Peyer's patch (tissue), 4 donors: ENCODE data around the gene SEMA4D. TPM values are rescaled to one million over a fixed set of nuclear protein-coding genes. Genes with fewer than 3 reads are reported as not detected.

Source experiments
- DNase-seq, 3 donors: peaks; one replicate each; pipeline ENCODE4 v3.0.0-alpha.2; 2017 to 2019
- H3K27ac ChIP-seq, 4 donors: fragments of 200-600 bp; sonication (generic); one replicate each; pipeline ENCODE4 v1.5.1; 2016 to 2019
- H3K27me3 ChIP-seq, 2 donors: fragments of 200-600 bp; sonication (generic); one replicate each; pipeline ENCODE4 v1.5.1; 2019
- H3K36me3 ChIP-seq, 3 donors: fragments of 200-600 bp; sonication (generic); one replicate each; pipeline ENCODE4 v1.5.1; 2016 to 2019
- H3K4me1 ChIP-seq, 4 donors: fragments of 200-600 bp; sonication (generic); one replicate each; pipeline ENCODE4 v1.5.1; 2016 to 2019
- H3K4me3 ChIP-seq, 4 donors: fragments of 200-600 bp; sonication (generic); 1 replicate in 3 of 4; 2 replicates in 1 of 4; pipeline ENCODE4 v1.5.1; 2016 to 2019; ENCODE audit warnings: mild to moderate bottlenecking in 1 of 4
- H3K9me3 ChIP-seq, 4 donors: fragments of 200-600 bp; sonication (generic); one replicate each; pipeline ENCODE4 v1.5.1; 2016 to 2019; ENCODE audit warnings: mild to moderate bottlenecking in 1 of 4
- POLR2A ChIP-seq, 2 donors: fragments of 450-650 bp; IDR thresholded peaks; one replicate each; pipeline ENCODE4 v1.5.1; 2017; ENCODE audit warnings: antibody characterized with exemption in 2 of 2, mild to moderate bottlenecking in 2 of 2, moderate library complexity in 2 of 2
- total RNA-seq, 4 donors: library from RNA; depleted of rRNA; stranded (reverse); fragments of >200 nt; gene quantifications; one replicate each; pipeline ENCODE4 v1.1.0, GENCODE V29; 2016
- TF ChIP-seq, protein P1 (sequence below), 6 experiments: fragments of 450-650 bp in 4 of 6; fragments of 200-600 bp in 2 of 6; sonication (generic) in 1 of 6; IDR thresholded peaks; one replicate each; pipeline ENCODE4 v1.5.1; 2017 to 2019; ENCODE audit warnings: antibody characterized with exemption in 6 of 6, mild to moderate bottlenecking in 3 of 6, moderate library complexity in 1 of 6

The SEMA4D gene
- total RNA-seq, 4 donors from 2014 or later: 24.3 to 124 (median 30.0) TPM

DNA sequence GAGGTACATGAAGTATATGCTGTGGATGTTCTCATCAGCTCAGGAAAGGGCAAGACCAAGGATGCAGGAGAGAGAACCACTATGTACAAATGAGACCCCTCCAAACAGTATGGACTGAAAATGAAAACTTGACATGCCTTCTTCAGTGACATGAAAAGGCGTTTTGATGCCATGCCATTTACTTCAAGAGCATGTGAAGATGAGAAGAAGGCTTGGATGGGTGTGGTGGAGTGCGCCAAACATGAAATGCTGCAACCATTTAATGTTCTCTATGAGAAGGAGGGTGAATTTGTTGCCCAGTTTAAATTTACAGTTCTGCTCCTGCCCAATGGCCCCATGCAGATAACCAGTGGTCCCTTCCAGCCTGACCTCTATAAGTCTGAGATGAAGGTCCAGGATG is 47.7 kb downstream of the SEMA4D start:
- no peaks in the 10 kb centered on the region for H3K9me3 ChIP-seq
- no peak overlapping the region for H3K27ac ChIP-seq
- no peak overlapping the region for H3K4me3 ChIP-seq
- no peak for DNase-seq
- H3K27me3 ChIP-seq: no peaks in the 10 kb centered on the region
- no peak for TF ChIP-seq POLR2A (IDR thresholded peaks at IDR 0.05)
- TF ChIP-seq, protein P1, sequence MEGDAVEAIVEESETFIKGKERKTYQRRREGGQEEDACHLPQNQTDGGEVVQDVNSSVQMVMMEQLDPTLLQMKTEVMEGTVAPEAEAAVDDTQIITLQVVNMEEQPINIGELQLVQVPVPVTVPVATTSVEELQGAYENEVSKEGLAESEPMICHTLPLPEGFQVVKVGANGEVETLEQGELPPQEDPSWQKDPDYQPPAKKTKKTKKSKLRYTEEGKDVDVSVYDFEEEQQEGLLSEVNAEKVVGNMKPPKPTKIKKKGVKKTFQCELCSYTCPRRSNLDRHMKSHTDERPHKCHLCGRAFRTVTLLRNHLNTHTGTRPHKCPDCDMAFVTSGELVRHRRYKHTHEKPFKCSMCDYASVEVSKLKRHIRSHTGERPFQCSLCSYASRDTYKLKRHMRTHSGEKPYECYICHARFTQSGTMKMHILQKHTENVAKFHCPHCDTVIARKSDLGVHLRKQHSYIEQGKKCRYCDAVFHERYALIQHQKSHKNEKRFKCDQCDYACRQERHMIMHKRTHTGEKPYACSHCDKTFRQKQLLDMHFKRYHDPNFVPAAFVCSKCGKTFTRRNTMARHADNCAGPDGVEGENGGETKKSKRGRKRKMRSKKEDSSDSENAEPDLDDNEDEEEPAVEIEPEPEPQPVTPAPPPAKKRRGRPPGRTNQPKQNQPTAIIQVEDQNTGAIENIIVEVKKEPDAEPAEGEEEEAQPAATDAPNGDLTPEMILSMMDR (IDR thresholded peaks at IDR 0.05): no peak
- peaks cover 0 to 18% (median 7%) of the 10 kb centered on the region in 4 donors for H3K4me1 ChIP-seq
- H3K36me3 ChIP-seq: peaks cover 0 to 9% (median 0%) of the 10 kb centered on the region in 3 donors

GRCh38 chr9:89449261-89449671 is 48.6 kb downstream of the SEMA4D start:
- Histone ChIP-seq H3K4me3 (no peak overlapping the region), H3K4me1 (peaks cover 0 to 13% (median 6%) of the 10 kb centered on the region in 4 donors), H3K9me3 (no peaks in the 10 kb centered on the region), H3K27me3 (no peaks in the 10 kb centered on the region), H3K27ac (peak overlapping the region in 1 of 4 donors; percentile 7), H3K36me3 (peaks cover 0 to 4% (median 0%) of the 10 kb centered on the region in 3 donors)
- no peak for TF ChIP-seq POLR2A (IDR thresholded peaks at IDR 0.05)
- TF ChIP-seq, protein P1 (IDR thresholded peaks at IDR 0.05): no peak
- no peak for DNase-seq

DNA sequence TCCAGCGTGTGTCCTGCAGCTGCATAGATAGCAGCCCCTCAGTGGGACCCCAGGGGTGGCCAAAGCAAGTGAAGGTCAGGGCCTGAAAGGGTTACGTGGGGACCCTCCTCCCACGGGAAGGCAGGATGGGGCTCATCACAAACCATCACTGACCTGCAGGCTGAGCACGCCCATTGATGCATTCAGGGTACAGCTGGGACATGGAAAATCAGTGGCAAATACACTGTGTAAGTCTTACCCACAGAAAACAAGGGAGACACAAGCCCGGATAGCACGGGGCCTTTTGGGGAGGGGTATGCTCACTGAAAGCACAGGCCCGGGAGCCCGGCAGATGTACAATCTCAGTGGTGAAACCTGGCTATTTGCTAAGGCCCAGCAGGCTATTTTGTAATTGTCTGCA is 49.1 kb downstream of the SEMA4D start:
- H3K36me3 ChIP-seq: no peaks in the 10 kb centered on the region
- no peak overlapping the region for H3K4me3 ChIP-seq
- DNase-seq: no peak
- TF ChIP-seq POLR2A (IDR thresholded peaks at IDR 0.05): no peak
- TF ChIP-seq, protein P1 (IDR thresholded peaks at IDR 0.05): no peak
- H3K27me3 ChIP-seq: no peaks in the 10 kb centered on the region
- peak overlapping the region in 1 of 4 donors; percentile 7 for H3K27ac ChIP-seq
- H3K4me1 ChIP-seq: peaks cover 0 to 14% (median 7%) of the 10 kb centered on the region in 4 donors
- no peaks in the 10 kb centered on the region for H3K9me3 ChIP-seq

GRCh38 chr9:89448381-89448780 is 49.5 kb downstream of the SEMA4D start:
- no peak for TF ChIP-seq POLR2A (IDR thresholded peaks at IDR 0.05)
- H3K27me3 ChIP-seq: no peaks in the 10 kb centered on the region
- no peak overlapping the region for H3K4me3 ChIP-seq
- DNase-seq: no peak
- H3K9me3 ChIP-seq: no peaks in the 10 kb centered on the region
- peaks cover 0 to 19% (median 11%) of the 10 kb centered on the region in 4 donors for H3K4me1 ChIP-seq
- no peaks in the 10 kb centered on the region for H3K36me3 ChIP-seq
- peak overlapping the region in 1 of 4 donors; percentile 7 for H3K27ac ChIP-seq

DNA sequence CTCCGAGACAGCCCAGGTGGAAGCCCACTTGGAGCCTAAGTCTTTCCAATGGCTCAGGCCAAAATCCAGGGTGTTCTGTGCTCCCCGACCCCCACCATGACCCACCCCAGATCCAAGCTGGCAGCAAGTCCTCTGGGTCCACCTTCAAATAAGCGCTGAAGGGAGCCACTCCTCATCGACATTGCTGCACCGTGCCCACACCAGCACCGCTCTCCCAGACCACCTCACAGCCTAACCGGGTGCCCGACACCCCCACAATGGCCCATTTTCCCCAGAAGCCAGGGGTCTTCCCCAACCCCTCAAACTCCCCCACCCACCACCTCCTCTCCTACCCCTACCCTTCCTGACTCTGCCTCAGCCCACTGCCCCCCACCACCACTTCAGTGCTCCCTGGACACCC is 50.5 kb downstream of the SEMA4D start:
- no peaks in the 10 kb centered on the region for H3K9me3 ChIP-seq
- H3K36me3 ChIP-seq: no peaks in the 10 kb centered on the region
- no peak for TF ChIP-seq POLR2A (IDR thresholded peaks at IDR 0.05)
- TF ChIP-seq, protein P1 (IDR thresholded peaks at IDR 0.05): no peak
- no peak overlapping the region for H3K27ac ChIP-seq
- DNase-seq: peak in 1 of 3 donors; percentile 21
- no peaks in the 10 kb centered on the region for H3K27me3 ChIP-seq
- H3K4me3 ChIP-seq: no peak overlapping the region
- peaks cover 0 to 28% (median 21%) of the 10 kb centered on the region in 4 donors for H3K4me1 ChIP-seq

GRCh38 chr9:89446961-89447310 is 51.0 kb downstream of the SEMA4D start:
- Histone ChIP-seq H3K27me3 (no peaks in the 10 kb centered on the region), H3K4me3 (no peak overlapping the region), H3K27ac (no peak overlapping the region), H3K4me1 (peaks cover 0 to 31% (median 25%) of the 10 kb centered on the region in 4 donors), H3K9me3 (no peaks in the 10 kb centered on the region), H3K36me3 (no peaks in the 10 kb centered on the region)
- no peak for DNase-seq
- no peak for TF ChIP-seq POLR2A (IDR thresholded peaks at IDR 0.05)
- TF ChIP-seq, protein P1 (IDR thresholded peaks at IDR 0.05): no peak
